Measurements from ENCODE around the gene ST8SIA6. TPM values are rescaled to one million over a fixed set of nuclear protein-coding genes. Genes with fewer than 3 reads are reported as not detected.

The ST8SIA6 gene
- total and polyA plus RNA-seq, 9 of the 15 experiments (the other 6 are each of a cell fraction or from before 2014, with no cell fraction given): 0.69 to 6.7 (median 5.0) TPM

GRCh38 chr10:17455015-17455520 is 673 bp upstream of the ST8SIA6 start (continued):
- TF ChIP-seq, protein P1, sequence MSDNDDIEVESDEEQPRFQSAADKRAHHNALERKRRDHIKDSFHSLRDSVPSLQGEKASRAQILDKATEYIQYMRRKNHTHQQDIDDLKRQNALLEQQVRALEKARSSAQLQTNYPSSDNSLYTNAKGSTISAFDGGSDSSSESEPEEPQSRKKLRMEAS (CRISPR knock-in tag; IDR thresholded peaks at IDR 0.05): no peak
- no peak for TF ChIP-seq FOXA3 (CRISPR knock-in tag; conservative IDR thresholded peaks at IDR 0.05 in 1 of 2, IDR thresholded peaks at IDR 0.05 in 1 of 2)
- TF ChIP-seq FOXA1 (IDR thresholded peaks at IDR 0.05; ENCODE audit: borderline replicate concordance): no peak
- TF ChIP-seq, protein P2, sequence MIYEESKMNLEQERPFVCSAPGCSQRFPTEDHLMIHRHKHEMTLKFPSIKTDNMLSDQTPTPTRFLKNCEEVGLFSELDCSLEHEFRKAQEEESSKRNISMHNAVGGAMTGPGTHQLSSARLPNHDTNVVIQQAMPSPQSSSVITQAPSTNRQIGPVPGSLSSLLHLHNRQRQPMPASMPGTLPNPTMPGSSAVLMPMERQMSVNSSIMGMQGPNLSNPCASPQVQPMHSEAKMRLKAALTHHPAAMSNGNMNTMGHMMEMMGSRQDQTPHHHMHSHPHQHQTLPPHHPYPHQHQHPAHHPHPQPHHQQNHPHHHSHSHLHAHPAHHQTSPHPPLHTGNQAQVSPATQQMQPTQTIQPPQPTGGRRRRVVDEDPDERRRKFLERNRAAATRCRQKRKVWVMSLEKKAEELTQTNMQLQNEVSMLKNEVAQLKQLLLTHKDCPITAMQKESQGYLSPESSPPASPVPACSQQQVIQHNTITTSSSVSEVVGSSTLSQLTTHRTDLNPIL (CRISPR knock-in tag; IDR thresholded peaks at IDR 0.05): no peak

DNA sequence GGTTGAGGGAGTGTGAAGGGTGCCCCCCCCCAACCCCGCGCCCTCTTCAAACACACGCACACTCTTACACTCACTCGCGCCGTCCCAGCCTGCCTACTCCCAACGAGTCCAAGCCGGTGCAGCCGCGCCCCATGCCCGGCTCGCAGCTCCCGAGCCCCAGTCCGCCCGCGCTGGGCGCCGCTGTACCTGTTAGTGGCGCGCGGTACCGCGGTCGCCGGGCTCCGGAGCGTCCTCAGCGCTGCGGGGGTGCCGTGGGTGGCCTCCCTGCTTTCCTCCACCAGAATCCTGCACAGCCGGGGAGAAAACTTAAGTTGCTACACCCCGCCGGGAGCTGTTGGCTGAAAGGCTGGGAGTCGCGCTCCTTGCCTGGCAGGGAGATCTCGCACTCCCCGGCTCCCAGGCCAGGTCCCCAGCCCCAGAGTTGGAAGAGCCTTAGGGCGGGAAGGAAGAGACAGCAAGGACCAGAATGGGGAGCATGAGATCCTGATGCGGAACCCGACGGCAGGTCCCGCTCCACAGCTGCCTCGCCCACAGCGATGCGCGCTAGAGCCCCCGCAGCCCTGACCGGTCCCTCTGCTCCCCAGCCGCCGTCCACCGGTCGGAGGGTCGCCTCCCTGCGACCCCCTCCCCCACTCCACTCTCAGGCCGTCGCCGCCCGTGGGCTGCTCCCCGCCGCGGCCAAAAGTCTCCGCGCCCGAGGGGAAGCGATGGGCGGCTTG is 863 bp downstream of the ST8SIA6 start:
- intact Hi-C loops (cut with micrococcal nuclease): no loop called here
- CTCF ChIA-PET (ENCODE audit: low intra/inter-chr PET ratio): interaction anchor here (0.6 kb wide), 1 partner anchor 226 kb away, joined by 3 read pairs; the partner anchor contains the start of gene VIM
- FAIRE-seq (no peak), ATAC-seq (peak; percentile 67), DNase-seq (ENCODE audit: extremely low read depth in 1 of 4, low spot score in 3 of 4) (peak; percentile 54 to 78 (median 62))
- H3K4me1 ChIP-seq (replicated peaks in 1 of 2; ENCODE audit: control insufficient read depth in 2 of 2, insufficient read depth in 2 of 2, low read length in 2 of 2): peaks cover 22 to 41% of the 10 kb centered on the region in 2 experiments
- H2AFZ ChIP-seq (ENCODE audit: low read depth, low read length): peak overlapping the region; percentile 24; the same call in 1 of the 2 replicates
- peaks cover 26% of the 10 kb centered on the region for H3K36me3 ChIP-seq (ENCODE audit: control insufficient read depth, insufficient read depth, low read length)
- no peaks in the 10 kb centered on the region for H3K27me3 ChIP-seq (ENCODE audit: control insufficient read depth in 2 of 2, insufficient read depth in 2 of 2, low read length in 2 of 2)
- no TSS peak for BruUV-seq (replicated peaks)
- POLR2A ChIA-PET: interaction anchor here (0.6 to 6.4 kb wide), 6 partner anchors 10 to 366 kb away, joined by 3 to 29 read pairs (median 3); no protein-coding TSS in a partner anchor
- peak overlapping the region; percentile 77 for H3K4me3 ChIP-seq
- peak overlapping the region; percentile 90 to 98 for H3K9ac ChIP-seq (ENCODE audit: insufficient read depth in 1 of 2, low read depth in 2 of 2, low read length in 2 of 2)
- H4K20me1 ChIP-seq (replicated peaks; ENCODE audit: control insufficient read depth, insufficient read depth, low read length): no peaks in the 10 kb centered on the region
- H3K9me1 ChIP-seq (ENCODE audit: control insufficient read depth, insufficient read depth, low read length): no peaks in the 10 kb centered on the region
- no peaks in the 10 kb centered on the region for H3K9me3 ChIP-seq (replicated peaks; ENCODE audit: control insufficient read depth, insufficient read depth, low read depth, low read length)
- in situ Hi-C loops (cut with MboI): no loop called here
- H3K79me2 ChIP-seq (ENCODE audit: control insufficient read depth, insufficient read depth, low read length): peaks cover 69% of the 10 kb centered on the region
- under 1% methylated on average over 57 of the region's 66 CpGs for WGBS (ENCODE audit: insufficient coverage, low coverage, missing lambda C conversion rate)
- H3K4me2 ChIP-seq (ENCODE audit: insufficient read depth, low read length): peak overlapping the region; percentile 96
- H3K27ac ChIP-seq (ENCODE audit: extremely low read depth, low read depth, low read length): peak overlapping the region; percentile 91
- TF ChIP-seq XRCC3 (IDR thresholded peaks at IDR 0.05): no peak
- no peak for TF ChIP-seq ELK3 (CRISPR knock-in tag; IDR thresholded peaks at IDR 0.05)
- TF ChIP-seq CCNT2 (IDR thresholded peaks at IDR 0.05; ENCODE audit: borderline replicate concordance, extremely low read depth, insufficient read length, low read depth, low read length): peak; percentile 63
- no peak for TF ChIP-seq ZNF217 (CRISPR knock-in tag; IDR thresholded peaks at IDR 0.05)
- TF ChIP-seq HNRNPLL (IDR thresholded peaks at IDR 0.05; ENCODE audit: low read depth, low read length, poor library complexity, severe bottlenecking): peak; percentile 21
- 0 out of 2 replicates have a peak, but pooled peaks have one; percentile 23 for TF ChIP-seq ZNF263 (CRISPR knock-in tag; IDR thresholded peaks at IDR 0.05; ENCODE audit: borderline replicate concordance)
- TF ChIP-seq MCM7 (IDR thresholded peaks at IDR 0.05): no peak
- TF ChIP-seq SUPT5H (IDR thresholded peaks at IDR 0.05): peak; percentile 51
- no peak for TF ChIP-seq BMI1 (IDR thresholded peaks at IDR 0.05; ENCODE audit: low read length)
- peak; percentile 86 for TF ChIP-seq ZNF740 (CRISPR knock-in tag; IDR thresholded peaks at IDR 0.05)
- peak in 1 of 2 experiments; percentile 84; a peak in 2 of 4 replicates for TF ChIP-seq ZNF740 (tag; IDR thresholded peaks at IDR 0.05)
- TF ChIP-seq ZNF354B (CRISPR knock-in tag; IDR thresholded peaks at IDR 0.05): no peak
- TF ChIP-seq ZNF143 (CRISPR knock-in tag; IDR thresholded peaks at IDR 0.05): no peak

Measured in K562 (cell line).